Right renal cortex interstitium (tissue), 3 donors: ENCODE measurements around the gene SCLY. TPM values are rescaled to one million over a fixed set of nuclear protein-coding genes. Genes with fewer than 3 reads are reported as not detected.

Source experiments
- DNase-seq, 3 donors: peaks; one replicate each; pipeline ENCODE4 v3.0.0-alpha.2; 2013; ENCODE audit warnings: low read depth in 3 of 3, low spot score in 2 of 3
- polyA plus RNA-seq, 3 donors: library from polyadenylated mRNA; unstranded; fragments of 120-200 nt; gene quantifications; one replicate each; pipeline ENCODE4 v1.2.1, GENCODE V29; 2013; ENCODE audit not compliant: insufficient read length in 3 of 3

SCLY gene
- polyA plus RNA-seq, 3 donors = 21.1 to 30.3 (median 27.2) TPM

DNA sequence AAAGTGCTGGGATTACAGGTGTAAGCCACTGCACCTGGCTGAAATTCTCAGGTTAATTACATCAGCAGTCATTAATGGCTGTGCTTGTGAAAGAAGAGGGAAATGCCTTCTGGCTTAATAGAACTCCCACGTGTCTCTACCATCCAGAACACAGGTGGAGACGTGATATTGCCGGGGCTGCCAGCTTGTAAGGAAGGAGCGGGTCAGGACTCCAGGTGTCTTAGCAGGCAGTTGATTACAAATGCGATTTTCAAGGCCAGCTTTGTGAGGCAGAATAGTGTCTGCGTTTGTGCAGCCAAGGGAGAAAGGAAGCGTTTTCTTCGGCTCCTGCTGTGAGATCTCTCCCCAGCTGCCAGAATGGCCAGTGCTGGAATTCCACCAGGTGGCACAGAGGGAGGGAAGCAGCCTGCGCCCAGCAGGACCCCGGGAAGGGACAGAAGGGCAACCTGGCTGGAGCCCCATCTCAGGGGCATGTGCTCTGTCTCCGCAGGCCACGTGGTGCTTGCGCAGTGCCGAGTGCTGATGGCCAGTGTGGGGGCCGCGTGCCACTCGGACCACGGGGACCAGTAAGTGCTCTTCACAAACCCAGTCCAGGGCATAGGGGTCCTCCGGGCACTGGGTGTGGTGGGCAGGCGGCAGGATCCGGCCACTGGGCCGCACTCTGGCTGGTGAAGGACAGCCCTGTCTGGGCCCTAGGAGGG lies 35.7 kb downstream of the SCLY start:
- no peak for DNase-seq

- DNase-seq = no peak
Observed at GRCh38 chr2:238097201-238097987, 36.6 kb downstream of the SCLY start.

GRCh38 chr2:238097988-238098871 lies 37.4 kb downstream of the SCLY start:
- DNase-seq = no peak

GRCh38 chr2:238098901-238099713 lies 38.3 kb downstream of the SCLY start:
- DNase-seq = no peak

- no peak for DNase-seq
Observed at GRCh38 chr2:238099714-238100048, 38.9 kb downstream of the SCLY start.

- DNase-seq = no peak
Observed at GRCh38 chr2:238100049-238100820, 39.4 kb downstream of the SCLY start, which contains the start of gene ESPNL. Gene ESPNL (plus strand): TSS chr2:238100340. CDS start chr2:238100420, 80 bp downstream.

GRCh38 chr2:238100821-238101771 lies 40.3 kb downstream of the SCLY start:
- no peak for DNase-seq

GRCh38 chr2:238101891-238102841 lies 41.4 kb downstream of the SCLY start:
- DNase-seq = no peak

GRCh38 chr2:238102865-238103264 lies 42.1 kb downstream of the SCLY start:
- no peak for DNase-seq

DNA sequence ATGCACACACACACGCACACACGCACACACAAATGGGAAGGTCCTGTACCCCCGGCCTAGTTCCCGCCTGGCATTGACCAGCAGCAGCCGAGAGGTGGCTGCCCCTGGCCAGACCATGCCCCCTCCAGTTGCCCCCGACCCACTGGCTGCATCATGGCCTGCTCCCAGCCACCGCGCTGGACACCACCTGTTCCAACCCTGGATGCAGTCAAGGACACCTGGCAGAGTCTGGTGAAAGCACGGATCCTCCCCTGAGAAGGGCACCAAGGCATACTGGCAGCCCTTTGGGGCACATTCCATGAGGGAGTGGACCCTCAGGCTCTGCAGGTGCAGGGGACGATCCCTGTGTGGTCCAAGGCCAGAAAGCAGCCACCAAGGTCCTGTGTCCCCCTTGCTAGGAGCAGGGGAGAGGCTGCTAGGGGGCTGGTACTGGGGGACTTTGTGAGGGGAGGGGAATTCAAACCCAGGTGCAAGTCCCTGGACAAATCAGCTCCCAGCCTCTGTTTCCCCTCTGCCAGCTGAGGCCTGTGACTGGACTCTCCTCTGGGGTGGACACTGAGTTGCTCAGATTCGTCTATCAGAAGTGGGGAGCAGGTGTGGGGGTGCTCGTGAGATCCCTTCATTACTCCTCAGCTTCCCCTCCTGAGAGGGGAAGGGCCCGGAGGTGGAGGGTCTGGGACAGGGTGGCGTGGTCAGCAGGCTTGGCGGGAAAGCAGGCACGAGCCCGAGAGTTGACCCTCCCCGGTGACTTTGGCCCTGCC lies 42.8 kb downstream of the SCLY start:
- DNase-seq = no peak

DNA sequence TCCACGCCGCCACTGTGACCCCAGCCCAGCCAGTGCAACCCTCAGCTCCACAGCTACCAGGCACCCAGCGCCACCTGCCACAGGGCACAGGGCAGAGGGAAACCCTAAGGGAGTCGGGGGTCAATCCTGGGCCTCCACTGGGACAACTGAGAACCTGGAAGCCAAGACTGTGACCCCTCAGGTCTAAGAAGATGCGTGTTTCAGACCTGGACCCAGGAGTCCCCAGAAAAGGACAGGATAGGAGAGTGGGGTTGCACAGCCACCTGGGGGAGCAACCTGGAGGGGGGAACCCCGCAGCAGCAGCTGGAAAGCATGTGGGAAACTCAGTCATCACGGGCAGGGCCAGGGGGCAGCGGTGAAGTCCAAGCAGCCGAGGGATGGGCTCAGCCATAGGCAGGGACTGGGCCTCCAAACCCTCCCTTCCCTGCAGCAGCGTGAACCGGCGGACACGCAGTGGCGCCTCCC lies 43.5 kb downstream of the SCLY start:
- no peak for DNase-seq

DNA sequence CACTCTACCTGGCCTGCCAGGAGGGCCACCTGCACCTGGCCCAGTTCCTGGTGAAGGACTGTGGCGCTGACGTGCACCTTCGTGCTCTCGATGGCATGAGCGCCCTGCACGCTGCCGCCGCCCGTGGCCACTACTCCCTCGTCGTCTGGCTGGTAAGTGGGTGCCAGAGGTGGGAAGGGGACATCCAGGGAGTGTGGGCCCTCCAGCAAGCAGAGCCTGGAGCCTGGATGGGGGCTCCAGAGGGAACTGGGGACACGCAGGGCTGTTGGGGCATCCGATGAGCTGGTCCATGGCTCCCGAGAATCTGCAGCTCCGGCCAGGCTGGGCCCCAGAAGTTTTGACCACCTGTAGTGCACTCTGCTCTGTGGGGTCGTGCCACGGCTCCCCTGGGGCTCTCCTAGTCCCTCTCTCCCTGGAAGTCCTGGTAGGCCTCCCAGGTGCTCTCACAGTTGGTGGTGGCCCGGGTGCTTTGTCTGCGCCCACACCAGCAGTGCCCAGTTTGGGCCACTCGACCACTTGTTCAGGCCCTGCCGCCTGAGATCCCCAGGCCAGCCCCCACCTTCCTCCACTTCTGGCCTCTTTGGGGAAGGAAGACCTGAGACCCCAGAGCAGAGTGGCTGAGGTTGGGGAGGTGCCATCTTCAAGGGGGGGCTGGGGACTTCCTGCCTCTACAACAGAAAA lies 44.0 kb downstream of the SCLY start:
- DNase-seq = no peak

DNA sequence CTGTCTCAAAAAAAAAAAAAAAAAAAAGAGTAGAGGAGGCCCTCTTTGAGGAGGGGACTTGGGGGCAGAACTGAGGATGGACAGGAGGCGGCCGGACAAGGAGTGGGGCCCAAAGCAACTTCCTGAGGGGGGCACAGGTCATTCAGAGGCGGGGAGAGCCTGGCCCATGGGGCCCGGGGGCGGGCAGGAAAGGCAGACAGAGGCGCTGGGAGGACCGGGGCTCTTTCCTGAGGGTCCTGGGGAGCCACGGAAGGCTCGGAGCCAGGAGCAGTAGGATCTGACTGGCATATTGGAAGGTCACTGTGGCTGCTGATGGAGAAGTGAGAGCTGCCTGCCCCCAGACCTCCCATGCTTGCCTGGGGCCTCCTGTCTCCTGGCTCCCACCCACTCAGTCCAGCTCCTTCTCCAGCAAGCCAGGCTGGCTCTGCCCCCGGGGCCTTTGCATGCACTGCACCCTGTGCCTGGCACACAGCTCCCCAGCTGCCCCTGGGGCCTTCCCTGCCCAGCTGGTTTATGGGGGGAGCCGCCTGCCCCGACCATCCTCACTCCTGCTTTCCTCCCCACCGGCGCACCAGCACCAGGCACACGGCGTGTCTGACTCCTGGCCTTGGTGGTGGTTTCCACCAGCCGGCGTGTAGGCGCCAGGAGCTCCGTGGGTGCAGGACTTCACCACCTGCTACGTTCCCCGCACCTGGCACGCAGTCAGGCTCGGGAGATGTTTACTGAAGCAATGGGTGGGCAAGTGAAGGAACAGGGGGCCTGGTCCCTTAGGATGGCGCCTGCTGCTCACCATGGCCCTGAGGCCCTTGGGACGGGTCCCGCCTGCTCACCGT lies 44.9 kb downstream of the SCLY start:
- no peak for DNase-seq

DNA sequence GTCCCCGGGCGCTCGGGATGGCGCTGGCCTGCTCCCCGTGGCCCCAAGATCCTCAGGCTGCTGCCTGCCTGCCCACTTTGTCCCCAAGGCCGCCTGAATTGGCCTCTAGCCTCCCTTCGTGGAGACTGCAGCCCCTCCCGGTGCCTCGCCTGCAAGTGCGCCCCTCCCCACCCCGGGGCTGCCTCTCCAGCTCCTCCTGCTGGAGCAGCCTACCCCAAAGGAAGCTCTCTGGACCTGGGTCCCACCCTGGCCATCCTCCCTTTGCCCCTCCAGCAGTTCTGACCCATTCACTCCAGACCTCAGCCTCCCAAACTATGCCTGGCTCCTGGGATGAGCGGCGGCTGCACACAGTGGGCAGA lies 45.5 kb downstream of the SCLY start:
- DNase-seq = no peak
